ENCODE data around the gene SLC2A13. TPM values are rescaled to one million over a fixed set of nuclear protein-coding genes. Genes with fewer than 3 reads are reported as not detected.

Gene SLC2A13
- total RNA-seq, 2 donors from 2014 or later: 10.3 to 12.9 TPM

GRCh38 chr12:39805651-39806050 lies 300.2 kb downstream of the SLC2A13 start:
- no peaks in the 10 kb centered on the region for H3K27me3 ChIP-seq (ENCODE audit: control insufficient read depth, insufficient read depth, low read length, poor library complexity, severe bottlenecking)

GRCh38 chr12:39804898-39805297 lies 301.0 kb downstream of the SLC2A13 start:
- WGBS, 2 experiments (ENCODE audit: insufficient coverage in 1 of 2, insufficient read length in 1 of 2): 84 to 91% methylated on average over 4 of the region's 4 CpGs
- Histone ChIP-seq H3K27ac (ENCODE audit: low read depth, low read length) (no peak overlapping the region), H3K9me3 (ENCODE audit: control insufficient read depth, low read length) (no peaks in the 10 kb centered on the region), H3K27me3 (ENCODE audit: control insufficient read depth, insufficient read depth, low read length, poor library complexity, severe bottlenecking) (no peaks in the 10 kb centered on the region), H3K4me3 (ENCODE audit: low read length) (no peak overlapping the region), H3K36me3 (ENCODE audit: control insufficient read depth, insufficient read depth, low read length) (no peaks in the 10 kb centered on the region), H3K9ac (ENCODE audit: extremely low read depth, low read length, poor library complexity, severe bottlenecking) (no peak overlapping the region), H3K4me1 (ENCODE audit: control insufficient read depth, insufficient read depth, low read length) (no peaks in the 10 kb centered on the region)
- Mint-ChIP-seq H3K36me3 (ENCODE audit: low read depth) (no peaks in the 10 kb centered on the region), H3K4me3 (no peak overlapping the region), H3K9me3 (peaks cover 7% of the 10 kb centered on the region), H3K27me3 (ENCODE audit: insufficient read depth) (no peaks in the 10 kb centered on the region), H3K27ac (no peak overlapping the region), H3K4me1 (peaks cover 16% of the 10 kb centered on the region)
- peak; percentile 55 for DNase-seq
- TF ChIP-seq CTCF (conservative IDR thresholded peaks at IDR 0.05): no peak

More at GRCh38 chr12:39805651-39806050, 300.2 kb downstream of the SLC2A13 start:
- Mint-ChIP-seq H3K27me3 (ENCODE audit: insufficient read depth) (no peaks in the 10 kb centered on the region), H3K4me3 (no peak overlapping the region), H3K36me3 (ENCODE audit: low read depth) (no peaks in the 10 kb centered on the region), H3K27ac (no peak overlapping the region), H3K4me1 (peaks cover 16% of the 10 kb centered on the region), H3K9me3 (peaks cover 10% of the 10 kb centered on the region)
- no peak overlapping the region for H3K27ac ChIP-seq (ENCODE audit: low read depth, low read length)
- 63 to 67% methylated on average over 1 to 2 of the region's 2 CpGs for WGBS, 2 experiments (ENCODE audit: insufficient coverage in 1 of 2, insufficient read length in 1 of 2)
- no peaks in the 10 kb centered on the region for H3K36me3 ChIP-seq (ENCODE audit: control insufficient read depth, insufficient read depth, low read length)
- H3K9me3 ChIP-seq (ENCODE audit: control insufficient read depth, low read length): peaks cover 4% of the 10 kb centered on the region
- TF ChIP-seq CTCF (conservative IDR thresholded peaks at IDR 0.05): no peak
- DNase-seq: no peak
- H3K9ac ChIP-seq (ENCODE audit: extremely low read depth, low read length, poor library complexity, severe bottlenecking): no peak overlapping the region
- no peak overlapping the region for H3K4me3 ChIP-seq (ENCODE audit: low read length)
- no peaks in the 10 kb centered on the region for H3K4me1 ChIP-seq (ENCODE audit: control insufficient read depth, insufficient read depth, low read length)

- no peak overlapping the region for H3K27ac ChIP-seq (ENCODE audit: low read depth, low read length)
- no peaks in the 10 kb centered on the region for H3K36me3 ChIP-seq (ENCODE audit: control insufficient read depth, insufficient read depth, low read length)
- Mint-ChIP-seq H3K27me3 (ENCODE audit: insufficient read depth) (no peaks in the 10 kb centered on the region), H3K36me3 (ENCODE audit: low read depth) (no peaks in the 10 kb centered on the region), H3K4me1 (peaks cover 16% of the 10 kb centered on the region), H3K4me3 (no peak overlapping the region), H3K27ac (no peak overlapping the region), H3K9me3 (peaks cover 3% of the 10 kb centered on the region)
- DNase-seq: no peak
- 80% methylated on average over 1 of the region's 1 CpG; no CpG with 5 or more reads in 1 of the 2 experiments for WGBS, 2 experiments (ENCODE audit: insufficient coverage in 1 of 2, insufficient read length in 1 of 2)
- H3K9ac ChIP-seq (ENCODE audit: extremely low read depth, low read length, poor library complexity, severe bottlenecking): no peak overlapping the region
- H3K4me3 ChIP-seq (ENCODE audit: low read length): no peak overlapping the region
- no peaks in the 10 kb centered on the region for H3K27me3 ChIP-seq (ENCODE audit: control insufficient read depth, insufficient read depth, low read length, poor library complexity, severe bottlenecking)
- no peak for TF ChIP-seq CTCF (conservative IDR thresholded peaks at IDR 0.05)
- H3K4me1 ChIP-seq (ENCODE audit: control insufficient read depth, insufficient read depth, low read length): no peaks in the 10 kb centered on the region
- no peaks in the 10 kb centered on the region for H3K9me3 ChIP-seq (ENCODE audit: control insufficient read depth, low read length)
Observed at GRCh38 chr12:39804479-39804878, 301.4 kb downstream of the SLC2A13 start.
